ENCODE results near the gene CSK.
A peak's percentile ranks its signal among the peaks of the same experiment; 100 is the strongest.

CSK gene

DNA sequence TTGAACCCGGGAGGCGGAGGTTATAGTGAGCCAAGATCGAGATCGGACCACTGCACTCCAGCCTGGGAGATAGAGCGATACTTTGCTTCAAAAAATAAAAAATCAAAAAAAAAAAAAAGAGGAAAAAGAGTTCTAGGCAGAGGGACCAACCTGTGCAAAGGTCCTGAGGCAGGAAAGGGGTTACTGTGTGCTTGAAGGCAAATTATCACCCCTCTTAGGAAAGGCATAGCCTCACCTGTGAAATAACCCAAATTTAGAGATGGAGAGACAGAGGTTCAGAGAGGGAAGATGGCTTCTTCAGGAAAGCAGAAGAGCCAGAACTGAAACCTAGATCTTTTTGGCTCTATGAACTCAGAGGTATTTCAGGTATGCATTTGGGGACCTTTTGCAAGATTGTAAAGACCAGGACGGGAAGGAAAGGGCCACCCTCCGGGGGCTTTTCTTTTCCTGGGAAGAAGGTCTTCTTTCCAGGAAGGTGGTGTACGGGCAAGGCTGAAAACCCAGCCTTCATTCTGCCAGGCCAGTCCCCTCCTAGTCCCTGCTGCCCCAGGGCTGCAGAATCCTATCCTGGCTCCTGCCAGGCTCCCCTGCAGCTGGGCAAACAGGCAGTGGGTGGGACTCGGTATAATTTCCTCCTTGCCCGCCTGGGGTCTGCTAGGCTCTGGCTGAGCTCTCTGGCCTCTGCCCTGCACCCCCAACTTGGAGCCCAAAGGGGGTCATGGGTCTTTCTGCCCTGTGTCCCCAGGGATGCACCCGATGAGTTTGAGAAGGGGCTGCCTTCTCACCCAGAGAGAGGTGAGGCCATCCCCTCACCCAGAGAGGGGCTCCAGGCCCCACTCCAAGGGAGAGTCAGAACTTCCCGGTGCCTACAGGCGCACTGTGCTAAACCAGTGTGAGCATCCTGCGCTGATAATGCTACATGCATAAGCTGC, 14.4 kb upstream of the CSK start:
- Histone ChIP-seq H3K4ac (ENCODE audit: low read depth, low read length) (no peak overlapping the region), H2BK5ac (ENCODE audit: low read depth, low read length, poor library complexity) (no peak overlapping the region), H3K27ac (ENCODE audit: low read depth, low read length) (no peak overlapping the region), H3K4me1 (ENCODE audit: control insufficient read depth in 1 of 2, insufficient read depth in 2 of 2, low read length in 2 of 2) (peaks cover 0 to 4% of the 10 kb centered on the region in 2 experiments), H2AFZ (ENCODE audit: insufficient read depth, low read length, poor library complexity) (no peak overlapping the region), H2AK5ac (ENCODE audit: low read length) (no peak overlapping the region), H4K91ac (ENCODE audit: low read depth, low read length) (no peak overlapping the region), H3K18ac (ENCODE audit: low read length) (no peak overlapping the region), H3K36me3 (ENCODE audit: control insufficient read depth in 1 of 2, insufficient read depth in 2 of 2, low read length in 2 of 2) (no peaks in the 10 kb centered on the region), H4K8ac (ENCODE audit: low read depth, low read length) (no peak overlapping the region), H4K12ac (ENCODE audit: low read depth, low read length) (no peak overlapping the region), H3K4me3 (ENCODE audit: low read depth, low read length) (no peak overlapping the region), H3K9ac (ENCODE audit: low read length) (no peak overlapping the region), H3K79me1 (ENCODE audit: low read length) (no peaks in the 10 kb centered on the region), H3K14ac (ENCODE audit: low read length) (no peak overlapping the region), H3K27me3 (ENCODE audit: insufficient read depth, low read length) (no peaks in the 10 kb centered on the region), H3K9me3 (ENCODE audit: insufficient read depth, low read depth, low read length) (no peaks in the 10 kb centered on the region), H3K79me2 (ENCODE audit: control insufficient read depth, insufficient read depth, low read length, poor library complexity) (no peaks in the 10 kb centered on the region), H2BK12ac (ENCODE audit: low read length) (no peak overlapping the region), H2BK120ac (ENCODE audit: insufficient read depth, low read length, poor library complexity) (no peak overlapping the region), H3K4me2 (ENCODE audit: low read length) (no peak overlapping the region), H3K23ac (ENCODE audit: low read length) (no peak overlapping the region)
- WGBS (ENCODE audit: extremely low coverage, insufficient coverage, insufficient read length): no CpG with 5 or more reads among the region's 14 CpGs
- no peak for DNase-seq

- H3K27me3 ChIP-seq (ENCODE audit: insufficient read depth, low read length): no peaks in the 10 kb centered on the region
- no peaks in the 10 kb centered on the region for H3K9me3 ChIP-seq (ENCODE audit: insufficient read depth, low read depth, low read length)
- no peak for DNase-seq
- H3K4me3 ChIP-seq (ENCODE audit: low read depth, low read length): no peak overlapping the region
- no peak overlapping the region for H4K8ac ChIP-seq (ENCODE audit: low read depth, low read length)
- H2AFZ ChIP-seq (ENCODE audit: insufficient read depth, low read length, poor library complexity): no peak overlapping the region
- H2BK5ac ChIP-seq (ENCODE audit: low read depth, low read length, poor library complexity): no peak overlapping the region
- H2BK120ac ChIP-seq (ENCODE audit: insufficient read depth, low read length, poor library complexity): no peak overlapping the region
- H3K18ac ChIP-seq (ENCODE audit: low read length): no peak overlapping the region
- H3K14ac ChIP-seq (ENCODE audit: low read length): no peak overlapping the region
- H3K79me2 ChIP-seq (ENCODE audit: control insufficient read depth, insufficient read depth, low read length, poor library complexity): no peaks in the 10 kb centered on the region
- H3K23ac ChIP-seq (ENCODE audit: low read length): no peak overlapping the region
- no peak overlapping the region for H3K4ac ChIP-seq (ENCODE audit: low read depth, low read length)
- H4K12ac ChIP-seq (ENCODE audit: low read depth, low read length): no peak overlapping the region
- H2BK12ac ChIP-seq (ENCODE audit: low read length): no peak overlapping the region
- no peak overlapping the region for H3K9ac ChIP-seq (ENCODE audit: low read length)
- WGBS (ENCODE audit: extremely low coverage, insufficient coverage, insufficient read length): no CpG with 5 or more reads among the region's 15 CpGs
- H2AK5ac ChIP-seq (ENCODE audit: low read length): no peak overlapping the region
- no peak overlapping the region for H3K27ac ChIP-seq (ENCODE audit: low read depth, low read length)
- H4K91ac ChIP-seq (ENCODE audit: low read depth, low read length): no peak overlapping the region
- H3K36me3 ChIP-seq (ENCODE audit: control insufficient read depth in 1 of 2, insufficient read depth in 2 of 2, low read length in 2 of 2): no peaks in the 10 kb centered on the region
- H3K4me1 ChIP-seq (ENCODE audit: control insufficient read depth in 1 of 2, insufficient read depth in 2 of 2, low read length in 2 of 2): peaks cover 0 to 1% of the 10 kb centered on the region in 2 experiments
- H3K4me2 ChIP-seq (ENCODE audit: low read length): peak overlapping the region; percentile 2
- H3K79me1 ChIP-seq (ENCODE audit: low read length): no peaks in the 10 kb centered on the region
Measured at GRCh38 chr15:74768099-74768770, 13.6 kb upstream of the CSK start.

- Histone ChIP-seq H4K12ac (ENCODE audit: low read depth, low read length) (no peak overlapping the region), H3K27ac (ENCODE audit: low read depth, low read length) (no peak overlapping the region), H3K4me2 (ENCODE audit: low read length) (peak overlapping the region; percentile 2), H4K91ac (ENCODE audit: low read depth, low read length) (no peak overlapping the region), H3K18ac (ENCODE audit: low read length) (no peak overlapping the region), H3K36me3 (ENCODE audit: control insufficient read depth in 1 of 2, insufficient read depth in 2 of 2, low read length in 2 of 2) (no peaks in the 10 kb centered on the region), H3K9me3 (ENCODE audit: insufficient read depth, low read depth, low read length) (no peaks in the 10 kb centered on the region), H4K8ac (ENCODE audit: low read depth, low read length) (no peak overlapping the region), H3K27me3 (ENCODE audit: insufficient read depth, low read length) (no peaks in the 10 kb centered on the region), H2BK5ac (ENCODE audit: low read depth, low read length, poor library complexity) (no peak overlapping the region), H3K79me2 (ENCODE audit: control insufficient read depth, insufficient read depth, low read length, poor library complexity) (no peaks in the 10 kb centered on the region), H3K14ac (ENCODE audit: low read length) (no peak overlapping the region), H3K9ac (ENCODE audit: low read length) (no peak overlapping the region), H3K23ac (ENCODE audit: low read length) (no peak overlapping the region), H3K79me1 (ENCODE audit: low read length) (no peaks in the 10 kb centered on the region), H3K4me3 (ENCODE audit: low read depth, low read length) (no peak overlapping the region), H2BK120ac (ENCODE audit: insufficient read depth, low read length, poor library complexity) (no peak overlapping the region), H2BK12ac (ENCODE audit: low read length) (no peak overlapping the region), H3K4me1 (ENCODE audit: control insufficient read depth in 1 of 2, insufficient read depth in 2 of 2, low read length in 2 of 2) (no peaks in the 10 kb centered on the region), H2AK5ac (ENCODE audit: low read length) (no peak overlapping the region), H3K4ac (ENCODE audit: low read depth, low read length) (no peak overlapping the region), H2AFZ (ENCODE audit: insufficient read depth, low read length, poor library complexity) (no peak overlapping the region)
- DNase-seq: peak; percentile 48 to 73
- WGBS (ENCODE audit: extremely low coverage, insufficient coverage, insufficient read length): no CpG with 5 or more reads among the region's 9 CpGs
Measured at GRCh38 chr15:74768771-74769342, 13.0 kb upstream of the CSK start.

- no peak overlapping the region for H3K9ac ChIP-seq (ENCODE audit: low read length)
- H2BK12ac ChIP-seq (ENCODE audit: low read length): no peak overlapping the region
- no CpG with 5 or more reads among the region's 7 CpGs for WGBS (ENCODE audit: extremely low coverage, insufficient coverage, insufficient read length)
- no peaks in the 10 kb centered on the region for H3K36me3 ChIP-seq (ENCODE audit: control insufficient read depth in 1 of 2, insufficient read depth in 2 of 2, low read length in 2 of 2)
- H2BK120ac ChIP-seq (ENCODE audit: insufficient read depth, low read length, poor library complexity): no peak overlapping the region
- no peak overlapping the region for H3K14ac ChIP-seq (ENCODE audit: low read length)
- H3K18ac ChIP-seq (ENCODE audit: low read length): no peak overlapping the region
- H4K91ac ChIP-seq (ENCODE audit: low read depth, low read length): no peak overlapping the region
- H3K4me2 ChIP-seq (ENCODE audit: low read length): no peak overlapping the region
- H4K8ac ChIP-seq (ENCODE audit: low read depth, low read length): no peak overlapping the region
- no peak for DNase-seq
- H3K27ac ChIP-seq (ENCODE audit: low read depth, low read length): no peak overlapping the region
- no peaks in the 10 kb centered on the region for H3K9me3 ChIP-seq (ENCODE audit: insufficient read depth, low read depth, low read length)
- no peak overlapping the region for H4K12ac ChIP-seq (ENCODE audit: low read depth, low read length)
- no peaks in the 10 kb centered on the region for H3K4me1 ChIP-seq (ENCODE audit: control insufficient read depth in 1 of 2, insufficient read depth in 2 of 2, low read length in 2 of 2)
- H3K4ac ChIP-seq (ENCODE audit: low read depth, low read length): no peak overlapping the region
- H3K27me3 ChIP-seq (ENCODE audit: insufficient read depth, low read length): no peaks in the 10 kb centered on the region
- no peaks in the 10 kb centered on the region for H3K79me1 ChIP-seq (ENCODE audit: low read length)
- H2AK5ac ChIP-seq (ENCODE audit: low read length): no peak overlapping the region
- no peak overlapping the region for H2AFZ ChIP-seq (ENCODE audit: insufficient read depth, low read length, poor library complexity)
- no peak overlapping the region for H3K23ac ChIP-seq (ENCODE audit: low read length)
- no peaks in the 10 kb centered on the region for H3K79me2 ChIP-seq (ENCODE audit: control insufficient read depth, insufficient read depth, low read length, poor library complexity)
- H3K4me3 ChIP-seq (ENCODE audit: low read depth, low read length): no peak overlapping the region
- H2BK5ac ChIP-seq (ENCODE audit: low read depth, low read length, poor library complexity): no peak overlapping the region
Measured at GRCh38 chr15:74769463-74770025, 12.3 kb upstream of the CSK start.

All from trophoblast cell (in vitro differentiated cells and primary cell).